Osteocyte (in vitro differentiated cells): ENCODE results near the gene CNGB1. TPM values are rescaled to one million over a fixed set of nuclear protein-coding genes. Genes with fewer than 3 reads are reported as not detected.
"Not testable (repeated sequence)": the region's sequence is repeated elsewhere in the genome, so short reads cannot be mapped to it uniquely, and the experiment has no call there.

ENCODE experiments used
- DNase-seq: peaks from one replicate; pipeline ENCODE4 v3.0.0; 2021; ENCODE audit warnings: mixed read lengths; ENCODE audit not compliant: unreplicated experiment; ENCODE audit errors: extremely low spot score
- H3K27ac Mint-ChIP-seq: one replicate; pipeline ENCODE4 v1.8.0; 2021; ENCODE audit warnings: mild to moderate bottlenecking, mixed read lengths; ENCODE audit not compliant: unreplicated experiment
- H3K27me3 Mint-ChIP-seq: one replicate; pipeline ENCODE4 v1.8.0; 2021; ENCODE audit warnings: mixed read lengths; ENCODE audit not compliant: unreplicated experiment
- H3K36me3 Mint-ChIP-seq: one replicate; pipeline ENCODE4 v1.8.0; 2021; ENCODE audit warnings: mixed read lengths; ENCODE audit not compliant: unreplicated experiment
- H3K4me1 Mint-ChIP-seq: one replicate; pipeline ENCODE4 v1.8.0; 2021; ENCODE audit warnings: mixed read lengths; ENCODE audit not compliant: unreplicated experiment
- H3K4me3 Mint-ChIP-seq: one replicate; pipeline ENCODE4 v1.8.0; 2021; ENCODE audit warnings: mild to moderate bottlenecking, moderate library complexity, mixed read lengths; ENCODE audit not compliant: unreplicated experiment
- H3K9me3 Mint-ChIP-seq: one replicate; pipeline ENCODE4 v1.8.0; 2021; ENCODE audit warnings: mixed read lengths; ENCODE audit not compliant: unreplicated experiment
- CTCF ChIP-seq: fragments of 200-600 bp; sonication (generic); IDR thresholded peaks from 2 replicates; pipeline ENCODE4 v1.5.0; 2021; ENCODE audit warnings: antibody characterized with exemption, mild to moderate bottlenecking, moderate library complexity
- total RNA-seq: library from RNA; stranded (reverse); gene quantifications from 2 replicates; pipeline ENCODE4 v1.2.1, GENCODE V29; 2021

The CNGB1 gene
- total RNA-seq, 1 donor from 2014 or later: not detected

DNA sequence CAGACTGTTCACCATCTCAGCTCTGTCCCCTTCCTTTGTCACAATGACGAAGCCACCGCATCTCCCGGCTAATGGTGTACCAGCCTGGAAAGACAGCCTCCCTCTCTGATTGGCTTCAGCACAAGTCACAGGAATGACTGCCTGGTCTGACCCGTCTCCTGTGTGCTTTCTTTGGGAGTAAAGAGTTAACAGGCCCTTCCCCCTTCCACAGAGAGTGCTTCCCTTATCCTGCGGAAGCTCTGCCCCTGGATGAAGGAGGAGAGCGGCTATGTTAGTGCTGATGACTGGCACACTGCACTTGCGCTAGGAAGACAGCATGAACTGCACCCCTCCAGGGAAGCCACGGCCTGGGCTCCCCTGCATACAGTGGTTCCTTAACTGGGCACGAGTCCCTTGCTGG lies 41.6 kb upstream of the CNGB1 start:
- H3K4me3 Mint-ChIP-seq: no peak overlapping the region
- H3K9me3 Mint-ChIP-seq: no peaks in the 10 kb centered on the region
- no peaks in the 10 kb centered on the region for H3K27me3 Mint-ChIP-seq
- no peak for TF ChIP-seq CTCF
- peaks cover 6% of the 10 kb centered on the region for H3K4me1 Mint-ChIP-seq
- no peak overlapping the region for H3K27ac Mint-ChIP-seq
- peaks cover 26% of the 10 kb centered on the region for H3K36me3 Mint-ChIP-seq
- DNase-seq: no peak

GRCh38 chr16:58011652-58012051 lies 40.7 kb upstream of the CNGB1 start:
- no peak for TF ChIP-seq CTCF
- DNase-seq: no peak
- no peaks in the 10 kb centered on the region for H3K9me3 Mint-ChIP-seq
- no peak overlapping the region for H3K27ac Mint-ChIP-seq
- no peaks in the 10 kb centered on the region for H3K27me3 Mint-ChIP-seq
- H3K4me1 Mint-ChIP-seq: peaks cover 6% of the 10 kb centered on the region
- peaks cover 32% of the 10 kb centered on the region for H3K36me3 Mint-ChIP-seq
- H3K4me3 Mint-ChIP-seq: no peak overlapping the region

GRCh38 chr16:58010886-58011285 lies 40.0 kb upstream of the CNGB1 start:
- DNase-seq: no peak
- no peaks in the 10 kb centered on the region for H3K9me3 Mint-ChIP-seq
- no peak for TF ChIP-seq CTCF
- H3K4me1 Mint-ChIP-seq: peaks cover 6% of the 10 kb centered on the region
- H3K27ac Mint-ChIP-seq: no peak overlapping the region
- peaks cover 35% of the 10 kb centered on the region for H3K36me3 Mint-ChIP-seq
- no peak overlapping the region for H3K4me3 Mint-ChIP-seq
- no peaks in the 10 kb centered on the region for H3K27me3 Mint-ChIP-seq

DNA sequence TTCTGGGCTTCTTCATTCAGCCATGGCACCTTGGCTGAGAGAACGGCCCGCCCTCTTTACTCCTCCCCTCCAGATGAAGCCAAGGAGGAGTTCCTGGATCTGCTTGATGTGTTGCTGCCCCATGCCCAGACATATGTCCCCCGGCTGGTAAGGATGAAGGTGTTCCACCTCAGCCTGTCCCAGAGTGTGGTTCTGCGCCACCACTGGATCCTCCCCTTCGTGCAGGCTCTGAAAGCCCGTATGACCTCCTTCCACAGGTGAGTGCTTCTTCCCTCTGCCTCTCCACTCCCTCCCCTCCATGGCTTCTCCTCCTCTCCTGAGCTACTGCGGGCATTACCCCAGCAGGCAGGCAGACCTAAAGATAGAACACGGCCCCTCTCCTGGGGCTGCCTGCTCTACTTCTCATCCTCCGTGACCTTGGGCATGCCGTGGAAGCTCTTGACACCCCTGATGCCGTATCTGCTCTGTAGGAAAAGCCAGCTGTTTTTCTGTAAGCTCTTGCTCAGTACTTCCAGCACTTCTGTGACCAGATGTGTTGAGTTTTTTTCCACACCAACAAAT lies 39.0 kb upstream of the CNGB1 start:
- H3K36me3 Mint-ChIP-seq: peaks cover 36% of the 10 kb centered on the region
- TF ChIP-seq CTCF: no peak
- peaks cover 6% of the 10 kb centered on the region for H3K4me1 Mint-ChIP-seq
- no peak for DNase-seq
- no peak overlapping the region for H3K4me3 Mint-ChIP-seq
- no peak overlapping the region for H3K27ac Mint-ChIP-seq
- no peaks in the 10 kb centered on the region for H3K27me3 Mint-ChIP-seq
- no peaks in the 10 kb centered on the region for H3K9me3 Mint-ChIP-seq

DNA sequence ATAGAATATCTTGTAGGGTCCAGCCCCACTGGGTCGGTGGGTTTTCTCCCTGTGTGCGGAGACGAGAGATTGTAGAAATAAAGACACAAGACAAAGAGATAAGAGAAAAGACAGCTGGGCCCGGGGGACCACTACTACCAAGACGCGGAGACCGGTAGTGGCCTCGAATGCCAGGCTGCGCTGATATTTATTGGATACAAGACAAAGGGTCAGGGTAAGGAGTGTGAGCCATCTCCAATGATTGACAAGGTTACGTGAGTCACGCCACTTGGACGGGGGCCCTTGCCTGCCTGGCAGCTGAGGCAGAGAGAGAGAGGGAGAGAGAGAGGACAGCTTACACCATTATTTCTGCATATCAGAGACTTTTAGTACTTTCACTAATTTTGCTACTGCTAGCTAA lies 33.8 kb upstream of the CNGB1 start:
- not testable (repeated sequence) for H3K4me3 Mint-ChIP-seq, H3K9me3 Mint-ChIP-seq, H3K27me3 Mint-ChIP-seq, DNase-seq, H3K27ac Mint-ChIP-seq
- Mint-ChIP-seq H3K4me1 (peaks cover 13% of the 10 kb centered on the region), H3K36me3 (peaks cover 21% of the 10 kb centered on the region)

- Mint-ChIP-seq H3K4me1 (peaks cover 24% of the 10 kb centered on the region), H3K27ac (no peak overlapping the region), H3K4me3 (no peak overlapping the region), H3K27me3 (no peaks in the 10 kb centered on the region), H3K36me3 (peaks cover 13% of the 10 kb centered on the region), H3K9me3 (no peaks in the 10 kb centered on the region)
- DNase-seq: no peak
- TF ChIP-seq CTCF: no peak
Observed at GRCh38 chr16:58002936-58003335, 32.0 kb upstream of the CNGB1 start.
